ENCODE results near the gene AMMECR1. TPM values are rescaled to one million over a fixed set of nuclear protein-coding genes. Genes with fewer than 3 reads are reported as not detected.

AMMECR1 gene
- total RNA-seq, 5 donors from 2014 or later (not counting 1 experiment from before 2014, with no cell fraction given), result 11.7 to 17.4 (median 12.6) TPM

DNA sequence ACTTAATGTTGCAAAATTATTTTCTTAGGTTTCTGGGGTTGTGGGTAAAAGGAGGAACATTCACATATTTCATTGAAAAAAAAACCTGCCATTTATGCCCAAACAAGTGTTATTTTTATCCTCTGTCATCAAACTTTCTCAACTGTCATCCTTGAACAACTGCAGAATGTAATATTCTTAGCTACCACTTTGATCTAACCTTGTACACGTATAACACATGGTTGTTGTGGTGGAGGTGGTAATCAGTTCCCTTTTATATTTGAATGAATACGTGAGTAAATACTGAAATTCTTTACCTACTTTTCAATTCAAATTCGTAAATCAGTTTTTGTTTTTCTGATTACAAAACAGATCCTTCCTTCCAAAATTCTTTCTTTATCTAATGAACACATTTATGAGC lies 3.8 kb upstream of the AMMECR1 start:
- Mint-ChIP-seq H3K36me3 (no peaks in the 10 kb centered on the region), H3K9me3 (no peaks in the 10 kb centered on the region), H3K27me3 (peaks cover 0 to 3% of the 10 kb centered on the region in 2 donors), H3K4me1 (peaks cover under 1 to 13% (median 3%) of the 10 kb centered on the region in 3 donors), H3K4me3 (no peak overlapping the region), H3K27ac (no peak overlapping the region)
- no peaks in the 10 kb centered on the region for H3K4me1 ChIP-seq (ENCODE audit: control insufficient read depth in 1 of 2, extremely low read depth in 1 of 2, insufficient read depth in 2 of 2, low read length in 2 of 2)
- ChIA-PET CTCF (interaction anchor here in 1 of 2 donors (0.9 to 1.1 kb wide), 2 partner anchors 45 to 161 kb away, joined by 3 read pairs; no protein-coding TSS in a partner anchor), POLR2A (interaction anchor here in 1 of 2 donors (0.7 kb wide), 1 partner anchor 117 kb away, joined by 3 read pairs; no protein-coding TSS in a partner anchor)
- H3K4me3 ChIP-seq (ENCODE audit: control insufficient read depth in 1 of 2, extremely low read depth in 1 of 2, low read length in 1 of 2), result no peak overlapping the region
- H3K27ac ChIP-seq (ENCODE audit: low read length), result no peak overlapping the region
- DNase-seq (no peak), ATAC-seq (replicated peaks in 1 of 4) (no peak)
- H3K9me3 ChIP-seq, result no peaks in the 10 kb centered on the region
- no CpG with 5 or more reads among the region's 3 CpGs for WGBS (ENCODE audit: insufficient coverage)
- H3K27me3 ChIP-seq (replicated peaks in 1 of 2; ENCODE audit: control insufficient read depth in 2 of 2, extremely low read depth in 1 of 2, insufficient read depth in 2 of 2, low read length in 1 of 2), result no peaks in the 10 kb centered on the region
- no peaks in the 10 kb centered on the region for H3K36me3 ChIP-seq (ENCODE audit: control insufficient read depth in 2 of 2, extremely low read depth in 1 of 2, insufficient read depth in 1 of 2, low read length in 1 of 2)

DNA sequence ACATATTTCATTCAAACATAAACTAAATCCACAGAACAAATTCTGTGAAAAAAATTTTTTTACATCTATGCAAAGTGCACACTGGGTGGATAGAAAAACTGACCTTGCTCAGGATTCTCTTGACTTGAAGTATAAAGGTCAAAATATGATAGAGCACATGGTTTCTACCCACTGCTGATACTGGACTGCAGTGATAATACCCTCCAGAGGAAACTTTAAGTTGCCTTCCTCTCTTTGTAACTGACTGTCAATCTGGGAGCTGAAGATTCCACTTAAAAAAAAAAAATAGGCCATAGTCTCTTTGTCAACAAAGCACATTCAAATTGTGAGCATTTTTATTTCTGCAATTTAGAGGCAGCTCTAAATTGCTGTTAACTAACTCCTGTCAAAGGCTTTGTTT lies 3.2 kb upstream of the AMMECR1 start:
- Histone ChIP-seq H3K4me3 (ENCODE audit: control insufficient read depth in 1 of 2, extremely low read depth in 1 of 2, low read length in 1 of 2) (no peak overlapping the region), H3K27ac (ENCODE audit: low read length) (no peak overlapping the region), H3K36me3 (ENCODE audit: control insufficient read depth in 2 of 2, extremely low read depth in 1 of 2, insufficient read depth in 1 of 2, low read length in 1 of 2) (no peaks in the 10 kb centered on the region), H3K9me3 (no peaks in the 10 kb centered on the region), H3K27me3 (replicated peaks in 1 of 2; ENCODE audit: control insufficient read depth in 2 of 2, extremely low read depth in 1 of 2, insufficient read depth in 2 of 2, low read length in 1 of 2) (no peaks in the 10 kb centered on the region), H3K4me1 (ENCODE audit: control insufficient read depth in 1 of 2, extremely low read depth in 1 of 2, insufficient read depth in 2 of 2, low read length in 2 of 2) (no peaks in the 10 kb centered on the region)
- ChIA-PET CTCF (interaction anchor here in 1 of 2 donors (0.9 kb wide), 1 partner anchor 45 kb away, joined by 3 read pairs; no protein-coding TSS in a partner anchor), POLR2A (no interaction called here)
- Mint-ChIP-seq H3K36me3 (no peaks in the 10 kb centered on the region), H3K27me3 (peaks cover 0 to 3% of the 10 kb centered on the region in 2 donors), H3K4me1 (peaks cover 3 to 13% (median 7%) of the 10 kb centered on the region in 3 donors), H3K9me3 (no peaks in the 10 kb centered on the region), H3K27ac (no peak overlapping the region), H3K4me3 (no peak overlapping the region)
- ATAC-seq (replicated peaks in 1 of 4) (no peak), DNase-seq (no peak)

GRCh38 chrX:110320381-110320987 lies 2.6 kb upstream of the AMMECR1 start:
- no peaks in the 10 kb centered on the region for H3K27me3 ChIP-seq (replicated peaks in 1 of 2; ENCODE audit: control insufficient read depth in 2 of 2, extremely low read depth in 1 of 2, insufficient read depth in 2 of 2, low read length in 1 of 2)
- 100% methylated on average over 1 of the region's 3 CpGs for WGBS (ENCODE audit: insufficient coverage)
- no peaks in the 10 kb centered on the region for H3K9me3 ChIP-seq
- DNase-seq (no peak), ATAC-seq (replicated peaks in 1 of 4) (no peak)
- H3K27ac Mint-ChIP-seq, result no peak overlapping the region
- H3K9me3 Mint-ChIP-seq, result no peaks in the 10 kb centered on the region
- no peak overlapping the region for H3K27ac ChIP-seq (ENCODE audit: low read length)
- H3K4me3 ChIP-seq (ENCODE audit: control insufficient read depth in 1 of 2, extremely low read depth in 1 of 2, low read length in 1 of 2), result no peak overlapping the region
- no peaks in the 10 kb centered on the region for H3K4me1 ChIP-seq (ENCODE audit: control insufficient read depth in 1 of 2, extremely low read depth in 1 of 2, insufficient read depth in 2 of 2, low read length in 2 of 2)
- ChIA-PET CTCF (no interaction called here), POLR2A (no interaction called here)
- no peak overlapping the region for H3K4me3 Mint-ChIP-seq
- H3K36me3 Mint-ChIP-seq, result no peaks in the 10 kb centered on the region
- peaks cover 5 to 17% (median 7%) of the 10 kb centered on the region in 3 donors for H3K4me1 Mint-ChIP-seq
- H3K27me3 Mint-ChIP-seq, result peaks cover 0 to 3% of the 10 kb centered on the region in 2 donors
- H3K36me3 ChIP-seq (ENCODE audit: control insufficient read depth in 2 of 2, extremely low read depth in 1 of 2, insufficient read depth in 1 of 2, low read length in 1 of 2), result no peaks in the 10 kb centered on the region

DNA sequence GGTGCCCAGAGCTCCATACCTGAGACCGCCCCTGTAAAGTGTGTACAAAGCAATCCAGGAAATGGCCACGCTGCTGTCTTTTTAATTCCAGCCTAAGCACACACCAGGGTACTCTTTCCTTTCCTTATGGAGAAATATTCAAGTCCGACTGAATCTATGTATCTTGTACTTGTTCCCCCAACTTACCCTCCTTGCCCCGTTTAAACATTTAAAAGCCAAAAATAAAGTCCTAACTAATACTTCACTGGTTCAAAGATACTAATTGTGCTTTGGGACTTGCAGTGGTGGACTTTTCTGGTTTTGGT lies 731 bp upstream of the AMMECR1 start:
- CTCF ChIA-PET, result interaction anchor here in 1 of 2 donors (0.9 to 1.0 kb wide), 2 partner anchors 59 to 172 kb away, joined by 3 to 4 read pairs; no protein-coding TSS in a partner anchor

GRCh38 chrX:110317061-110317819 lies 645 bp downstream of the AMMECR1 start:
- POLR2A ChIA-PET, result interaction anchor here in 1 of 2 donors (0.8 kb wide), 1 partner anchor 35 kb away, joined by 4 read pairs; no protein-coding TSS in a partner anchor
- H3K27ac Mint-ChIP-seq, result peak overlapping the region; percentile 72 to 83
- ATAC-seq (replicated peaks in 1 of 4) (peak; percentile 25 to 43 (median 38)), DNase-seq (peak in 25 of 35 experiments; percentile 0 to 31 (median 8))
- Histone ChIP-seq H3K4me1 (ENCODE audit: control insufficient read depth in 1 of 2, extremely low read depth in 1 of 2, insufficient read depth in 2 of 2, low read length in 2 of 2) (peaks cover 0 to under 1% of the 10 kb centered on the region in 2 experiments), H3K36me3 (ENCODE audit: control insufficient read depth in 2 of 2, extremely low read depth in 1 of 2, insufficient read depth in 1 of 2, low read length in 1 of 2) (no peaks in the 10 kb centered on the region), H3K27me3 (replicated peaks in 1 of 2; ENCODE audit: control insufficient read depth in 2 of 2, extremely low read depth in 1 of 2, insufficient read depth in 2 of 2, low read length in 1 of 2) (no peaks in the 10 kb centered on the region), H3K27ac (ENCODE audit: low read length) (peak overlapping the region; percentile 75), H3K4me3 (ENCODE audit: control insufficient read depth in 1 of 2, extremely low read depth in 1 of 2, low read length in 1 of 2) (peak overlapping the region; percentile 77 to 79), H3K9me3 (no peaks in the 10 kb centered on the region)
- H3K27me3 Mint-ChIP-seq, result peaks cover 0 to 3% of the 10 kb centered on the region in 2 donors
- CTCF ChIA-PET, result interaction anchor here in 1 of 2 donors (0.5 to 1.6 kb wide), 3 partner anchors 171 to 583 kb away, joined by 3 read pairs; no protein-coding TSS in a partner anchor
- H3K9me3 Mint-ChIP-seq, result no peaks in the 10 kb centered on the region
- peaks cover 12 to 47% (median 31%) of the 10 kb centered on the region in 3 donors for H3K4me1 Mint-ChIP-seq
- peak overlapping the region; percentile 88 to 91 (median 89) for H3K4me3 Mint-ChIP-seq
- 1% methylated on average over 15 of the region's 40 CpGs for WGBS (ENCODE audit: insufficient coverage)
- H3K36me3 Mint-ChIP-seq, result no peaks in the 10 kb centered on the region

More for the DNA sequence above, 731 bp upstream of the AMMECR1 start:
- no peaks in the 10 kb centered on the region for H3K27me3 ChIP-seq (replicated peaks in 1 of 2; ENCODE audit: control insufficient read depth in 2 of 2, extremely low read depth in 1 of 2, insufficient read depth in 2 of 2, low read length in 1 of 2)
- POLR2A ChIA-PET, result interaction anchor here in 1 of 2 donors (1.1 kb wide), 2 partner anchors 50 to 89 kb away, joined by 3 read pairs; no protein-coding TSS in a partner anchor
- peaks cover 0 to 3% of the 10 kb centered on the region in 2 donors for H3K27me3 Mint-ChIP-seq
- peak overlapping the region; percentile 84 for H3K27ac ChIP-seq (ENCODE audit: low read length)
- H3K36me3 Mint-ChIP-seq, result no peaks in the 10 kb centered on the region
- ATAC-seq (replicated peaks in 1 of 4) (peak in 1 of 4 experiments; percentile 52), DNase-seq (no peak)
- H3K9me3 ChIP-seq, result no peaks in the 10 kb centered on the region
- WGBS (ENCODE audit: insufficient coverage), result 0% methylated on average over 2 of the region's 4 CpGs
- H3K27ac Mint-ChIP-seq, result peak overlapping the region; percentile 95 to 97
- H3K36me3 ChIP-seq (ENCODE audit: control insufficient read depth in 2 of 2, extremely low read depth in 1 of 2, insufficient read depth in 1 of 2, low read length in 1 of 2), result no peaks in the 10 kb centered on the region
- peak overlapping the region; percentile 75 to 81 for H3K4me3 ChIP-seq (ENCODE audit: control insufficient read depth in 1 of 2, extremely low read depth in 1 of 2, low read length in 1 of 2)
- H3K9me3 Mint-ChIP-seq, result no peaks in the 10 kb centered on the region
- no peaks in the 10 kb centered on the region for H3K4me1 ChIP-seq (ENCODE audit: control insufficient read depth in 1 of 2, extremely low read depth in 1 of 2, insufficient read depth in 2 of 2, low read length in 2 of 2)
- peak overlapping the region; percentile 88 to 91 (median 89) for H3K4me3 Mint-ChIP-seq
- peaks cover 12 to 34% (median 23%) of the 10 kb centered on the region in 3 donors for H3K4me1 Mint-ChIP-seq

- peaks cover 0 to 3% of the 10 kb centered on the region in 2 donors for H3K27me3 Mint-ChIP-seq
- H3K9me3 Mint-ChIP-seq, result no peaks in the 10 kb centered on the region
- Histone ChIP-seq H3K27me3 (replicated peaks in 1 of 2; ENCODE audit: control insufficient read depth in 2 of 2, extremely low read depth in 1 of 2, insufficient read depth in 2 of 2, low read length in 1 of 2) (no peaks in the 10 kb centered on the region), H3K36me3 (ENCODE audit: control insufficient read depth in 2 of 2, extremely low read depth in 1 of 2, insufficient read depth in 1 of 2, low read length in 1 of 2) (no peaks in the 10 kb centered on the region), H3K4me3 (ENCODE audit: control insufficient read depth in 1 of 2, extremely low read depth in 1 of 2, low read length in 1 of 2) (peak overlapping the region; percentile 77 to 79), H3K4me1 (ENCODE audit: control insufficient read depth in 1 of 2, extremely low read depth in 1 of 2, insufficient read depth in 2 of 2, low read length in 2 of 2) (peaks cover 2% of the 10 kb centered on the region in 2 experiments), H3K27ac (ENCODE audit: low read length) (no peak overlapping the region), H3K9me3 (no peaks in the 10 kb centered on the region)
- ChIA-PET CTCF (interaction anchor here in 1 of 2 donors (0.5 to 1.6 kb wide), 3 partner anchors 170 to 583 kb away, joined by 3 read pairs; no protein-coding TSS in a partner anchor), POLR2A (interaction anchor here (0.6 to 0.8 kb wide), 3 partner anchors 11 to 599 kb away, joined by 4 to 6 read pairs (median 4); no protein-coding TSS in a partner anchor)
- H3K4me1 Mint-ChIP-seq, result peaks cover 17 to 48% (median 38%) of the 10 kb centered on the region in 3 donors
- H3K4me3 Mint-ChIP-seq, result peak overlapping the region; percentile 88 to 91 (median 89)
- ATAC-seq (replicated peaks in 1 of 4) (no peak), DNase-seq (no peak)
- WGBS (ENCODE audit: insufficient coverage), result 20% methylated on average over 1 of the region's 12 CpGs
- peak overlapping the region; percentile 72 to 83 for H3K27ac Mint-ChIP-seq
- no peaks in the 10 kb centered on the region for H3K36me3 Mint-ChIP-seq
These were observed 1.4 kb downstream of the AMMECR1 start for GRCh38 chrX:110316351-110317060.

Measured in T-cell (primary cell).